GM19035 (cell line): ENCODE data around the gene CPLX1.
"Not testable (repeated sequence)": the region's sequence is repeated elsewhere in the genome, so short reads cannot be mapped to it uniquely, and the experiment has no call there.

ENCODE experiments used
- ATAC-seq: cut with Tn5 transposase; IDR thresholded peaks from one replicate; pipeline ENCODE4 v1.9.1; 2021; ENCODE audit not compliant: unreplicated experiment

CPLX1 gene

GRCh38 chr4:739569-739968, 86.4 kb downstream of the CPLX1 start:
- no peak for ATAC-seq

- ATAC-seq, result no peak
These were observed 87.1 kb downstream of the CPLX1 start for GRCh38 chr4:738781-739280.

GRCh38 chr4:736561-736960, 89.4 kb downstream of the CPLX1 start:
- not testable (repeated sequence) for ATAC-seq

- ATAC-seq, result no peak
These were observed 90.3 kb downstream of the CPLX1 start for GRCh38 chr4:735583-735982.
